Fibroblast of pulmonary artery (primary cell): Measurements from ENCODE around the gene ZNF428.
A peak's percentile ranks its signal among the peaks of the same experiment; 100 is the strongest.
"Not testable (repeated sequence)": the region's sequence is repeated elsewhere in the genome, so short reads cannot be mapped to it uniquely, and the experiment has no call there.

Experiments
- DNase-seq: peaks from one replicate; pipeline ENCODE4 v3.0.0-alpha.2; 2010; ENCODE audit warnings: low read depth
- H3K4me3 ChIP-seq: replicated peaks from 2 replicates; pipeline ENCODE4 v1.5.1; 2011; ENCODE audit warnings: low read depth, mild to moderate bottlenecking, control low read depth, low read length, moderate library complexity
- TF ChIP-seq, protein P1 (sequence below): IDR thresholded peaks from 2 replicates; pipeline ENCODE4 v1.5.1; 2011; ENCODE audit warnings: mild to moderate bottlenecking, control low read depth, low read length, inconsistent platforms; ENCODE audit errors: missing control alignments

Gene ZNF428

DNA sequence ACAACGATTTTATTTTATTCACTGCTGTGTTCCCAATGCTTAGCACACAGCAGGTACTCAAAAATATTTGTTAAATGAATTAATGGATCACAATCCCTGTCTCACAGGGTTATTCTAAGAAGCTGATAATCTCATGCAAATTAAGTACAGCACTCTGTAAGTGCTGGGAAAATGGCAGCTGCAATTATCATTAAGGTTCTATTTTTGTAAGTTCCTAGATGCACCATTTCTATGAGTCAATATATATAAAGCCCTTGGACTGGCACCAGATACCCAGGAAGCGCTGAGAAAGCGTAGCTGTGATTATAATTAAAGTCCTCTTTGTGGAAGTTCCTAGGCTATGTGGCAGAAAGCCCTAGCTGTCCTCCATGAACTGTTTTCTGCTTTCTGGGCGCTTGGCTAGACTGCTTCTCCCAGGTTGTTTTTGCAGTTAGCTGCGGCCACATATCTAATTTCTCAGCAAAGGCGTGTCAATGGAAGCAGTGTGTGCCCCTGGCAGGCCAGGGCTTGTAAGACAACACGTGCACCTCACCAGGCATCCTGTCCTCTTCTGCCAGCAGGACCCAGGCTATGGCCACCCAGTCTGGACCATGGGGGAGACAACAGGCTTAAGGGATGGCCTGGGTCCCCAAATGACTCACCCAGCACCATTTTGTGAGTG, 12.7 kb downstream of the ZNF428 start:
- DNase-seq: no peak
- TF ChIP-seq, protein P1, sequence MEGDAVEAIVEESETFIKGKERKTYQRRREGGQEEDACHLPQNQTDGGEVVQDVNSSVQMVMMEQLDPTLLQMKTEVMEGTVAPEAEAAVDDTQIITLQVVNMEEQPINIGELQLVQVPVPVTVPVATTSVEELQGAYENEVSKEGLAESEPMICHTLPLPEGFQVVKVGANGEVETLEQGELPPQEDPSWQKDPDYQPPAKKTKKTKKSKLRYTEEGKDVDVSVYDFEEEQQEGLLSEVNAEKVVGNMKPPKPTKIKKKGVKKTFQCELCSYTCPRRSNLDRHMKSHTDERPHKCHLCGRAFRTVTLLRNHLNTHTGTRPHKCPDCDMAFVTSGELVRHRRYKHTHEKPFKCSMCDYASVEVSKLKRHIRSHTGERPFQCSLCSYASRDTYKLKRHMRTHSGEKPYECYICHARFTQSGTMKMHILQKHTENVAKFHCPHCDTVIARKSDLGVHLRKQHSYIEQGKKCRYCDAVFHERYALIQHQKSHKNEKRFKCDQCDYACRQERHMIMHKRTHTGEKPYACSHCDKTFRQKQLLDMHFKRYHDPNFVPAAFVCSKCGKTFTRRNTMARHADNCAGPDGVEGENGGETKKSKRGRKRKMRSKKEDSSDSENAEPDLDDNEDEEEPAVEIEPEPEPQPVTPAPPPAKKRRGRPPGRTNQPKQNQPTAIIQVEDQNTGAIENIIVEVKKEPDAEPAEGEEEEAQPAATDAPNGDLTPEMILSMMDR: no peak
- no peak overlapping the region for H3K4me3 ChIP-seq

DNA sequence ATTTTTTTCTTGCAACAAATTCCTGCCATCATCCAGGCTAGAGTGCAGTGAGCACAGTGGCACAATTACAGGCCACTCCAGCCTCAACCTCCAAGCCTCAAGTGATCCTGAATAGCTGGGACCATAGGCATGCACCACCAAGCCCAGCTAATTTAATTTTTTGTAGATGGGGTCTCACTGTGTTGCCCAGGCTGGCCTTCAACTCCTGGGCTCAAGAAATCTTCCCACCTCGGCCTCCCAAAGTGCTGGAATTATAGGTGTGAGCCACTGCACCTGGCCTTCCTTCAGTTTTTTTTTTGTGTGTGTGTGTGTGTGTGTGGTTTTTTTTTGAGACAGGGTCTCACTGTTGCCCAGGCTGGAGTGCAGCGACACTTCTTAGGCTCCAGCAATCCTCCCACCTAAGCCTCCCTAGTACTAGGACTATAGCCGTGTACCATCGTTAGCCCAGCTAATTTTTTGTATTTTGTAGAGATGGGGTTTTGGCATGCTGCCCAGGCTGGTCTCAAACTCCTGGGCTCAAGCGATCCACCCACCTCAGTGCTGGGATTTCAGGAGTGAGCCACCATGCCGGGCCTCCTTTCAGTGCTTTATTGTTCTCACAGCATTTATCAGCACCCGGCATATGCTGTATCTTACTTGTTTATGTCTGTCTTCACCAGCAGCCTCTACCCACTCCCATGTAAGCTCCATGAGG, 13.4 kb downstream of the ZNF428 start:
- TF ChIP-seq, protein P1: no peak
- no peak overlapping the region for H3K4me3 ChIP-seq
- DNase-seq: no peak

DNA sequence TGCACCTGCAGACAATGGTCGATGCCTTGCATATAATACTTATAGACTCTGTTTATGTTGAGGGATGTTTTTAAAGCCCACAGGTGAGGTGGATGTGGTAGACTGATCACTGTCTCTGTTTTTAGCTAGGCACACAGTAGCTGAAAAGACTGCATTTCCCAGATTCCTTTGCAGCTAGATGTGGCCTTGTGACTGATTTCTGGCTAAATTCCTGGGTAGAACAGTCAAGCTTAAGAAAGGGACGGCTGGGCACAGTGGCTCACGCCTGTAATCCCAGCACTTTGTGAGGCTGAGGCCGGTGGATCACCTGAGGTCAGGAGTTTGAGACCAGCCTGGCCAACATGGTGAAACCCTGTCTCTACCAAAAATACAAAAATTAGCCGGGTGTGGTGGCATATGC, 19.1 kb downstream of the ZNF428 start:
- H3K4me3 ChIP-seq, DNase-seq: not testable (repeated sequence)

DNA sequence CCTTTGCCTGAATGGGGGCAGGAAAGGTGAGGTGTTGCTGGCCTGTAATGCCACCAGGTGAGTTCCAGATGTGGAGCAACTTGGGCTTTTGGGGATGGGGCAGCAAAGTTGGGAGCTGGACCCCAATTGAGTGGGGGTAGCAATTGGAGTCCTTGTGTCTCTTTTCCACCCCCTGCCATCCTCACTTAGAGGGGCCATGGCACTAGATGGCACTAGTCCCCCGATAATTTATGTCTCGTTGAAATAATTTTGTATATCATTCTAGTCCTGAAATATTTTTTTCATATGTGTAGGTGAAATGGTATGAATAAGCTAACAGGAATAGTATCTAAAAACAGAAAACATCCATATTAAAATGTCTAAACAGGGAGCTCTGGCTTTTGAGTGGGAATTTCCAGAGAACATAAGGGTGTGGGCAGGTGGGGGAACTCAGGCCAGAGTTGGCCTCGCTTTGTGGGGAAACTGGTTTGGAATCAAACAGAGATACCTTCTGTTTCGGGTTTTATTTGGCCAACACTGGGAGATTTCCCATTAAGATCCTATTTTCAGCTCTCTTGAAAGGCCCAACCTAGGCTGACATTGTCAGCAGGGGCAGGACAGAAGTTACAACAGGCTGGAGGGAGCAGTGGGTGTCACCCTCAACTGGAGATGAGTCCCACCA, 19.7 kb downstream of the ZNF428 start:
- no peak for DNase-seq
- TF ChIP-seq, protein P1: no peak
- H3K4me3 ChIP-seq: no peak overlapping the region

DNA sequence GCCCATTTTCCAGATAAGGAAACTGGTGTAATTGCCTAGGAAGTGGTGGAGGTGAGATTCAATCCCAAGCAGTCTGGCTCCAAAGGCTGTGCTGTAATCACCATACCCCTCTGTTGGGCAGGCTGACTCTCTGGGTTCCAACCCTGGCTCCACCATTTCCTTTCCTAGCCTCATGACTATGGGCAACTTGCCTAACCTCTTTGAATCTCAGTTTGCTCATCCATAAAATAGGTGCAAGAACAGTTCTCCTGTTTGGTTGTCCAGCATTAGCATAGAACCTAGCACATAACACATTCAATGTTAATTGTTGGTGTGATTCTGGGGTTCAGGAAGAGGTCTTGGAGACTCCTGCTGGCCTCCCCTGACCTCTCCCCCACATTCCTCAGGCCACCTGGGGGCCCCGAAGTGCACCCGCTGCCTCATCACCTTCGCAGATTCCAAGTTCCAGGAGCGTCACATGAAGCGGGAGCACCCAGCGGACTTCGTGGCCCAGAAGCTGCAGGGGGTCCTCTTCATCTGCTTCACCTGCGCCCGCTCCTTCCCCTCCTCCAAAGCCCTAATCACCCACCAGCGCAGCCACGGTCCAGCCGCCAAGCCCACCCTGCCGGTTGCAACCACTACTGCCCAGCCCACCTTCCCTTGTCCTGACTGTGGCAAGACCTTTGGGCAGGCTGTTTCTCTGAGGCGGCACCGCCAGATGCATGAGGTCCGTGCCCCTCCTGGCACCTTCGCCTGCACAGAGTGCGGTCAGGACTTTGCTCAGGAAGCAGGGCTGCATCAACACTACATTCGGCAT, 20.8 kb downstream of the ZNF428 start:
- TF ChIP-seq, protein P1: no peak
- no peak for DNase-seq
- H3K4me3 ChIP-seq: no peak overlapping the region

DNA sequence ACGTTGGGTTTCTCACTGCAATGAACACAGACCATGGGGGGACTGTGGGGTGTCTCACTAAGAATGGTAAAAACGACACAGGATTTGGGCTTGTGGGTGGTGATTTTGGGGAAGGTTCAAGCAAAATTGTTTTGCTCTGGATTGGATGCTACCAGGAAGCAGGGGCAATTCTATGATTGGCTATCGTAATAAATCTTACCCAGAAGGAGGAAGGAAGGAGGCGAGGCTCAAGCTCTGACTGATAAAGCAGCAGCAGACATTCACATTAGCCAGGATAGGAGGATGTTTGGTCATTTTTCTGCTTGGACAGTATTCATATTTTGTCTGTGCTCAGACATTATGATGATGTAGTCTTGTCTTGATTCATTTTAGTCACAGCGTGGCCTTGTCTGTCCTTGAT, 21.6 kb downstream of the ZNF428 start:
- TF ChIP-seq, protein P1: no peak
- H3K4me3 ChIP-seq: peak overlapping the region; percentile 94
- no peak for DNase-seq
